ENCODE data around the gene SCAF1.
A peak's percentile ranks its signal among the peaks of the same experiment; 100 is the strongest.

Gene SCAF1

GRCh38 chr19:49666120-49666444, 24.1 kb downstream of the SCAF1 start:
- TF ChIP-seq CTCF (IDR thresholded peaks at IDR 0.05; ENCODE audit: low read depth, low read length): peak; percentile 6
- in situ Hi-C loops (cut with HindIII; ENCODE audit: low sequenced_read_pairs): no loop called here
- no peak for DNase-seq (ENCODE audit: low read depth, low spot score)
- H3K4me3 ChIP-seq (ENCODE audit: low read depth, low read length): peak overlapping the region; percentile 82

GRCh38 chr19:49667473-49667872, 25.5 kb downstream of the SCAF1 start:
- in situ Hi-C loops (cut with HindIII; ENCODE audit: low sequenced_read_pairs): no loop called here
- no peak overlapping the region for H3K4me3 ChIP-seq (ENCODE audit: low read depth, low read length)
- no peak for TF ChIP-seq CTCF (IDR thresholded peaks at IDR 0.05; ENCODE audit: low read depth, low read length)
- DNase-seq (ENCODE audit: low read depth, low spot score): no peak

- no peak for DNase-seq (ENCODE audit: low read depth, low spot score)
- TF ChIP-seq CTCF (IDR thresholded peaks at IDR 0.05; ENCODE audit: low read depth, low read length): no peak
- in situ Hi-C loops (cut with HindIII; ENCODE audit: low sequenced_read_pairs): no loop called here
- H3K4me3 ChIP-seq (ENCODE audit: low read depth, low read length): no peak overlapping the region
Measured at GRCh38 chr19:49669516-49669915, 27.5 kb downstream of the SCAF1 start.

GRCh38 chr19:49672131-49672919, 30.3 kb downstream of the SCAF1 start:
- in situ Hi-C loops (cut with HindIII; ENCODE audit: low sequenced_read_pairs): no loop called here
- DNase-seq (ENCODE audit: low read depth, low spot score): peak; percentile 63
- no peak overlapping the region for H3K4me3 ChIP-seq (ENCODE audit: low read depth, low read length)
- TF ChIP-seq CTCF (IDR thresholded peaks at IDR 0.05; ENCODE audit: low read depth, low read length): peak; percentile 98

GRCh38 chr19:49676136-49676783, 34.3 kb downstream of the SCAF1 start:
- in situ Hi-C loops (cut with HindIII; ENCODE audit: low sequenced_read_pairs): no loop called here
- peak; percentile 97 for DNase-seq (ENCODE audit: low read depth, low spot score)
- peak overlapping the region; percentile 40 for H3K4me3 ChIP-seq (ENCODE audit: low read depth, low read length)
- TF ChIP-seq CTCF (IDR thresholded peaks at IDR 0.05; ENCODE audit: low read depth, low read length): no peak

GRCh38 chr19:49676784-49677230, 34.8 kb downstream of the SCAF1 start:
- DNase-seq (ENCODE audit: low read depth, low spot score): peak; percentile 100
- H3K4me3 ChIP-seq (ENCODE audit: low read depth, low read length): peak overlapping the region; percentile 100
- in situ Hi-C loops (cut with HindIII; ENCODE audit: low sequenced_read_pairs): no loop called here
- TF ChIP-seq CTCF (IDR thresholded peaks at IDR 0.05; ENCODE audit: low read depth, low read length): no peak

Measured in astrocyte of the spinal cord (primary cell).